GM12878 (cell line): ENCODE results near the gene SEMA5B. TPM values are rescaled to one million over a fixed set of nuclear protein-coding genes. Genes with fewer than 3 reads are reported as not detected.

Source experiments
- ATAC-seq: fragments of 200-7000 bp; cut with Tn5 transposase; 3 replicates; pipeline ENCODE4 v1.9.1; 2020; ENCODE audit warnings: mild to moderate bottlenecking, moderate library complexity
- BruUV-seq: library from RNA; stranded (reverse); fragments of 400-500 nt; replicated peaks from 2 replicates; lab custom pipeline; 2021; lab: Mats Ljungman, UMichigan
- CTCF ChIA-PET: fragments of 300-600 bp; sonication (Branson Sonifier 250); formaldehyde crosslinking; extraction: SDS; loops from one replicate; lab custom pipeline; 2021; ENCODE audit warnings: inconsistent platforms; lab: Yijun Ruan, JAX
- POLR2A ChIA-PET: fragments of 350-600 bp; formaldehyde crosslinking; extraction: SDS; loops from one replicate; lab custom pipeline; 2021; ENCODE audit warnings: inconsistent platforms; lab: Charles Lee
- RAD21 ChIA-PET: fragments of 300-600 bp; sonication (Branson Sonifier 250); formaldehyde crosslinking; loops from one replicate; lab custom pipeline; 2023; ENCODE audit warnings: antibody characterized with exemption; ENCODE audit not compliant: unreplicated experiment; lab: Charles Lee
- SMC1A ChIA-PET: fragments of 300-600 bp; sonication (Branson Sonifier 250); formaldehyde crosslinking; loops from one replicate; lab custom pipeline; 2023; ENCODE audit not compliant: unreplicated experiment, uncharacterized antibody; lab: Charles Lee
- DNase-seq: peaks from one replicate; pipeline ENCODE4 v3.0.0-alpha.2; 2011; ENCODE audit warnings: low read depth, low spot score
- FAIRE-seq: peaks from 3 replicates; lab custom pipeline; 2011; peaks lifted over from hg19 to GRCh38; lab: Jason Lieb, UNC
- H2AFZ ChIP-seq: 2 replicates; pipeline ENCODE4 v1.6.0; 2011; ENCODE audit warnings: low read depth, low read length, control low read depth; ENCODE audit not compliant: control insufficient read depth
- H3K27ac ChIP-seq: 2 replicates; pipeline ENCODE4 v1.5.1; 2011; ENCODE audit warnings: control low read depth; ENCODE audit not compliant: control insufficient read depth, insufficient read depth
- H3K27me3 ChIP-seq, 2 experiments: replicated peaks in 1 of 2; 2 replicates each; pipeline versions ENCODE4 v1.6.0 to v1.6.1; 2011; ENCODE audit warnings: low read length in 1 of 2; ENCODE audit not compliant: control insufficient read depth in 2 of 2, insufficient read depth in 2 of 2
- H3K36me3 ChIP-seq, 2 experiments: 2 replicates each; pipeline ENCODE4 v1.5.1; 2011; ENCODE audit warnings: low read length in 1 of 2; ENCODE audit not compliant: control insufficient read depth in 2 of 2, insufficient read depth in 2 of 2
- H3K4me1 ChIP-seq: 2 replicates; pipeline ENCODE4 v1.6.1; 2011; ENCODE audit warnings: mild to moderate bottlenecking, low read length, moderate library complexity, mixed read lengths; ENCODE audit not compliant: control insufficient read depth, insufficient read depth
- H3K4me2 ChIP-seq: 2 replicates; pipeline ENCODE4 v1.6.0; 2011; ENCODE audit warnings: control low read depth; ENCODE audit not compliant: control insufficient read depth, insufficient read depth
- H3K4me3 ChIP-seq: fragments of 200-600 bp; sonication (generic); 2 replicates; pipeline ENCODE4 v1.5.1; 2016
- H3K79me2 ChIP-seq: 2 replicates; pipeline ENCODE4 v1.6.0; 2011; ENCODE audit warnings: low read length; ENCODE audit not compliant: control insufficient read depth, insufficient read depth
- H3K9ac ChIP-seq: 2 replicates; pipeline ENCODE4 v1.8.0; 2011; ENCODE audit warnings: low read length, control low read depth, mixed read lengths; ENCODE audit not compliant: control insufficient read depth, insufficient read depth
- H3K9me3 ChIP-seq: replicated peaks from 3 replicates; pipeline ENCODE4 v1.5.1; 2011; ENCODE audit warnings: mild to moderate bottlenecking, low read length; ENCODE audit not compliant: control insufficient read depth, insufficient read depth
- H4K20me1 ChIP-seq: 2 replicates; pipeline ENCODE4 v1.6.0; 2011; ENCODE audit not compliant: control insufficient read depth, insufficient read depth
- CHD1 ChIP-seq: IDR thresholded peaks from 2 replicates; pipeline ENCODE4 v1.6.1; 2012; ENCODE audit warnings: low read depth, low read length, improper control_type of control experiment
- GABPA ChIP-seq: IDR thresholded peaks from 2 replicates; pipeline ENCODE4 v1.6.1; 2014; ENCODE audit warnings: antibody characterized with exemption, low read depth, mild to moderate bottlenecking, inconsistent platforms
- IKZF2 ChIP-seq, 2 experiments: fragments of 450-650 bp; IDR thresholded peaks; 2 replicates each; pipeline ENCODE4 v1.6.1; 2017; ENCODE audit warnings: mild to moderate bottlenecking in 2 of 2, moderate library complexity in 2 of 2
- NFIC ChIP-seq: IDR thresholded peaks from 2 replicates; pipeline ENCODE4 v1.6.1; 2012; ENCODE audit warnings: low read depth, mild to moderate bottlenecking, inconsistent platforms, low read length, moderate library complexity
- NFXL1 ChIP-seq: fragments of 450-650 bp; IDR thresholded peaks from 2 replicates; pipeline ENCODE4 v1.6.1; 2017; ENCODE audit warnings: antibody characterized with exemption, mild to moderate bottlenecking, borderline replicate concordance
- NFYB ChIP-seq: IDR thresholded peaks from 2 replicates; pipeline ENCODE4 v1.6.1; 2011; ENCODE audit warnings: low read depth, mild to moderate bottlenecking, low read length, improper control_type of control experiment, moderate library complexity; ENCODE audit not compliant: insufficient read depth
- PAX8 ChIP-seq: fragments of 450-650 bp; IDR thresholded peaks from 2 replicates; pipeline ENCODE4 v1.6.1; 2017; ENCODE audit warnings: mild to moderate bottlenecking, moderate library complexity
- RAD21 ChIP-seq: IDR thresholded peaks from 2 replicates; pipeline ENCODE4 v1.6.1; 2011; ENCODE audit warnings: mild to moderate bottlenecking, low read depth, low read length, moderate library complexity; ENCODE audit not compliant: insufficient read depth
- RBBP5 ChIP-seq: fragments of 200-600 bp; sonication (generic); conservative IDR thresholded peaks from 2 replicates; pipeline ENCODE4 v1.6.1; 2016
- SMAD1 ChIP-seq: fragments of 450-650 bp; IDR thresholded peaks from 2 replicates; pipeline ENCODE4 v1.6.1; 2018; ENCODE audit warnings: mild to moderate bottlenecking, low read depth; ENCODE audit not compliant: partially characterized antibody
- SMAD5 ChIP-seq: IDR thresholded peaks from 2 replicates; pipeline ENCODE4 v1.6.1; 2016; ENCODE audit warnings: antibody characterized with exemption, low read depth
- TARDBP ChIP-seq: IDR thresholded peaks from 2 replicates; pipeline ENCODE4 v1.6.1; 2016; ENCODE audit warnings: borderline replicate concordance
- TCF3 ChIP-seq: IDR thresholded peaks from 2 replicates; pipeline ENCODE4 v1.6.1; 2012; ENCODE audit warnings: low read depth, mild to moderate bottlenecking, low read length, borderline replicate concordance; ENCODE audit not compliant: insufficient read depth
- TCF7 ChIP-seq: IDR thresholded peaks from 2 replicates; pipeline ENCODE4 v1.6.1; 2014; ENCODE audit warnings: antibody characterized with exemption, borderline replicate concordance
- WGBS: methylation state at CpG from one replicate; pipeline ENCODE4 v1.1.6; 2016; ENCODE audit warnings: low lambda C conversion rate; ENCODE audit not compliant: insufficient replicate concordance, insufficient coverage; ENCODE audit errors: missing lambda C conversion rate; 5-methylcytosine and 5-hydroxymethylcytosine counted together
- in situ Hi-C: fragments of 300-500 bp; cut with MboI; formaldehyde crosslinking; loops from 9 replicates; pipeline ENCODE4 v1.14.3; 2018; ENCODE audit warnings: mixed read lengths
- intact Hi-C: fragments of 100-400 bp; cut with micrococcal nuclease; formaldehyde crosslinking; loops from one replicate; pipeline ENCODE4 v1.14.2; 2022; ENCODE audit not compliant: unreplicated experiment
- polyA plus RNA-seq, 11 experiments: library from polyadenylated mRNA; depleted of rRNA in 4 of 11; unstranded in 6 of 11; stranded (reverse) in 5 of 11; fragments of >200 nt; fragmentation: Nextera tagmentation in 4 of 11; fragmentation: Illumina TruSeq in 1 of 11; extraction: Ambion mirVana in 4 of 11; extraction: Trizol in 1 of 11; gene quantifications; 1 replicate in 1 of 11; 2 replicates in 10 of 11; pipeline versions ENCODE4 v1.2.1 to v1.2.3, GENCODE V29; 2011 to 2016; ENCODE audit warnings: inconsistent platforms in 2 of 11, missing spikeins in 2 of 11, low read depth in 1 of 11
- total RNA-seq, 4 experiments: library from RNA; depleted of rRNA in 3 of 4; stranded (reverse); fragments of >200 nt in 3 of 4; fragmentation: Illumina TruSeq in 1 of 4; extraction: Trizol in 1 of 4; gene quantifications; 2 replicates each; pipeline versions ENCODE4 v1.2.1 to v1.2.3, GENCODE V29; 2013 to 2021
- TF ChIP-seq, protein P1 (sequence below): fragments of 450-650 bp; IDR thresholded peaks from 2 replicates; pipeline ENCODE4 v1.6.1; 2018; ENCODE audit warnings: mild to moderate bottlenecking, low read depth, moderate library complexity; ENCODE audit not compliant: partially characterized antibody
- TF ChIP-seq, protein P2 (sequence below), 3 experiments: IDR thresholded peaks in 2 of 3; conservative IDR thresholded peaks in 1 of 3; 2 replicates each; pipeline ENCODE4 v1.5.1; 2011; ENCODE audit warnings: low read depth in 3 of 3, low read length in 3 of 3, mild to moderate bottlenecking in 3 of 3, control low read depth in 2 of 3, moderate library complexity in 2 of 3, inconsistent platforms in 1 of 3, mixed read lengths in 1 of 3; ENCODE audit not compliant: control insufficient read depth in 2 of 3, insufficient read depth in 1 of 3; ENCODE audit errors: extremely low read depth in 1 of 3
- TF ChIP-seq, protein P3 (sequence below): fragments of 450-650 bp; conservative IDR thresholded peaks from 2 replicates; pipeline ENCODE4 v1.6.1; 2017; ENCODE audit warnings: mild to moderate bottlenecking, moderate library complexity

SEMA5B gene
- total and polyA plus RNA-seq, 10 of the 15 experiments (the other 5 are each of a cell fraction or from before 2014, with no cell fraction given), result 0.05 TPM; not detected in 9

DNA sequence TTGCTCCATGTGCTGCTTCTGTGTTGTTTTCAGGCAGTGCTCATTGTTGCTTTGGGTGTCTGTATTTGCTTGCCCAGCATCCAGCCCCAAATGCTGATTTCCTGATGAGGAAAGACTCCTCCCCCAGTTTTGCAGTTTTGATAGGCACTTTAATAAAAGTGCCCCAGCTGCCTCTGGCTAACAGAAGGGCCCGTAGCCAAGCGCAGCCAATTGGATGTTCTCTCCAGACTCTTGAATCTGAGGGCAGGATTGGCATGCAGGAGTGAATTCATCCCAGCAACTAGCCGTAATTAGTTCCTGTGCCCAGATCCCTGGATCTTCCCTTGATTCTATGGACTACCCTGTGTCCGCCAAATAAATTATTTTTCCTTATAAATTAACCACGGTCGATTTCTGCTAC is 14.8 kb upstream of the SEMA5B start:
- no peak overlapping the region for H3K27ac ChIP-seq
- SMC1A ChIA-PET, result no interaction called here
- no peaks in the 10 kb centered on the region for H3K9me3 ChIP-seq
- H3K4me2 ChIP-seq, result no peak overlapping the region
- no peak overlapping the region for H3K9ac ChIP-seq
- H4K20me1 ChIP-seq, result no peaks in the 10 kb centered on the region
- H3K4me3 ChIP-seq, result no peak overlapping the region
- FAIRE-seq (no peak), DNase-seq (no peak), ATAC-seq (no peak)
- no peaks in the 10 kb centered on the region for H3K79me2 ChIP-seq
- no peaks in the 10 kb centered on the region for H3K4me1 ChIP-seq
- CTCF ChIA-PET, result no interaction called here
- H3K27me3 ChIP-seq, result peaks cover 0 to 8% of the 10 kb centered on the region in 2 experiments
- intact Hi-C loops, result no loop called here
- H2AFZ ChIP-seq, result no peak overlapping the region
- RAD21 ChIA-PET, result no interaction called here
- TF ChIP-seq, protein P1, sequence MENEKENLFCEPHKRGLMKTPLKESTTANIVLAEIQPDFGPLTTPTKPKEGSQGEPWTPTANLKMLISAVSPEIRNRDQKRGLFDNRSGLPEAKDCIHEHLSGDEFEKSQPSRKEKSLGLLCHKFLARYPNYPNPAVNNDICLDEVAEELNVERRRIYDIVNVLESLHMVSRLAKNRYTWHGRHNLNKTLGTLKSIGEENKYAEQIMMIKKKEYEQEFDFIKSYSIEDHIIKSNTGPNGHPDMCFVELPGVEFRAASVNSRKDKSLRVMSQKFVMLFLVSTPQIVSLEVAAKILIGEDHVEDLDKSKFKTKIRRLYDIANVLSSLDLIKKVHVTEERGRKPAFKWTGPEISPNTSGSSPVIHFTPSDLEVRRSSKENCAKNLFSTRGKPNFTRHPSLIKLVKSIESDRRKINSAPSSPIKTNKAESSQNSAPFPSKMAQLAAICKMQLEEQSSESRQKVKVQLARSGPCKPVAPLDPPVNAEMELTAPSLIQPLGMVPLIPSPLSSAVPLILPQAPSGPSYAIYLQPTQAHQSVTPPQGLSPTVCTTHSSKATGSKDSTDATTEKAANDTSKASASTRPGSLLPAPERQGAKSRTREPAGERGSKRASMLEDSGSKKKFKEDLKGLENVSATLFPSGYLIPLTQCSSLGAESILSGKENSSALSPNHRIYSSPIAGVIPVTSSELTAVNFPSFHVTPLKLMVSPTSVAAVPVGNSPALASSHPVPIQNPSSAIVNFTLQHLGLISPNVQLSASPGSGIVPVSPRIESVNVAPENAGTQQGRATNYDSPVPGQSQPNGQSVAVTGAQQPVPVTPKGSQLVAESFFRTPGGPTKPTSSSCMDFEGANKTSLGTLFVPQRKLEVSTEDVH, result no peak
- TF ChIP-seq, protein P2, sequence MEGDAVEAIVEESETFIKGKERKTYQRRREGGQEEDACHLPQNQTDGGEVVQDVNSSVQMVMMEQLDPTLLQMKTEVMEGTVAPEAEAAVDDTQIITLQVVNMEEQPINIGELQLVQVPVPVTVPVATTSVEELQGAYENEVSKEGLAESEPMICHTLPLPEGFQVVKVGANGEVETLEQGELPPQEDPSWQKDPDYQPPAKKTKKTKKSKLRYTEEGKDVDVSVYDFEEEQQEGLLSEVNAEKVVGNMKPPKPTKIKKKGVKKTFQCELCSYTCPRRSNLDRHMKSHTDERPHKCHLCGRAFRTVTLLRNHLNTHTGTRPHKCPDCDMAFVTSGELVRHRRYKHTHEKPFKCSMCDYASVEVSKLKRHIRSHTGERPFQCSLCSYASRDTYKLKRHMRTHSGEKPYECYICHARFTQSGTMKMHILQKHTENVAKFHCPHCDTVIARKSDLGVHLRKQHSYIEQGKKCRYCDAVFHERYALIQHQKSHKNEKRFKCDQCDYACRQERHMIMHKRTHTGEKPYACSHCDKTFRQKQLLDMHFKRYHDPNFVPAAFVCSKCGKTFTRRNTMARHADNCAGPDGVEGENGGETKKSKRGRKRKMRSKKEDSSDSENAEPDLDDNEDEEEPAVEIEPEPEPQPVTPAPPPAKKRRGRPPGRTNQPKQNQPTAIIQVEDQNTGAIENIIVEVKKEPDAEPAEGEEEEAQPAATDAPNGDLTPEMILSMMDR (IDR thresholded peaks at IDR 0.05 in 2 of 3, conservative IDR thresholded peaks at IDR 0.05 in 1 of 3; ENCODE audit: control insufficient read depth in 2 of 3, extremely low read depth in 1 of 3, insufficient read depth in 1 of 3, low read depth in 3 of 3, low read length in 3 of 3), result no peak
- TF ChIP-seq NFYB (no peak), NFIC (no peak), TCF3 (no peak), CHD1 (no peak), SMAD5 (no peak), GABPA (no peak), SMAD1 (no peak), TARDBP (no peak), TCF7 (no peak), NFXL1 (no peak), RBBP5 (no peak), IKZF2 (IDR thresholded peaks at IDR 0.05) (no peak), PAX8 (no peak), RAD21 (no peak)
- TF ChIP-seq, protein P3, sequence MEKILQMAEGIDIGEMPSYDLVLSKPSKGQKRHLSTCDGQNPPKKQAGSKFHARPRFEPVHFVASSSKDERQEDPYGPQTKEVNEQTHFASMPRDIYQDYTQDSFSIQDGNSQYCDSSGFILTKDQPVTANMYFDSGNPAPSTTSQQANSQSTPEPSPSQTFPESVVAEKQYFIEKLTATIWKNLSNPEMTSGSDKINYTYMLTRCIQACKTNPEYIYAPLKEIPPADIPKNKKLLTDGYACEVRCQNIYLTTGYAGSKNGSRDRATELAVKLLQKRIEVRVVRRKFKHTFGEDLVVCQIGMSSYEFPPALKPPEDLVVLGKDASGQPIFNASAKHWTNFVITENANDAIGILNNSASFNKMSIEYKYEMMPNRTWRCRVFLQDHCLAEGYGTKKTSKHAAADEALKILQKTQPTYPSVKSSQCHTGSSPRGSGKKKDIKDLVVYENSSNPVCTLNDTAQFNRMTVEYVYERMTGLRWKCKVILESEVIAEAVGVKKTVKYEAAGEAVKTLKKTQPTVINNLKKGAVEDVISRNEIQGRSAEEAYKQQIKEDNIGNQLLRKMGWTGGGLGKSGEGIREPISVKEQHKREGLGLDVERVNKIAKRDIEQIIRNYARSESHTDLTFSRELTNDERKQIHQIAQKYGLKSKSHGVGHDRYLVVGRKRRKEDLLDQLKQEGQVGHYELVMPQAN, result no peak
- POLR2A ChIA-PET, result no interaction called here
- no TSS peak for BruUV-seq
- no peaks in the 10 kb centered on the region for H3K36me3 ChIP-seq
- in situ Hi-C loops, result no loop called here
- WGBS, result 54% methylated on average over 6 of the region's 6 CpGs
